Prostate gland (tissue), 2 donors: ENCODE data around the gene CFAP61. TPM values are rescaled to one million over a fixed set of nuclear protein-coding genes. Genes with fewer than 3 reads are reported as not detected.

Experiments used
- DNase-seq: peaks from one replicate; pipeline ENCODE4 v3.0.0-alpha.2; 2019; ENCODE audit warnings: low spot score
- H3K27ac ChIP-seq, 2 donors: fragments of 200-600 bp; sonication (generic); 2 replicates each; pipeline ENCODE4 v1.5.1; 2017 to 2019
- H3K27me3 ChIP-seq: fragments of 200-600 bp; sonication (generic); replicated peaks from 2 replicates; pipeline ENCODE4 v1.5.1; 2019; ENCODE audit not compliant: insufficient read depth
- H3K36me3 ChIP-seq, 2 donors: fragments of 200-600 bp; sonication (generic); 1 replicate in 1 of 2; 2 replicates in 1 of 2; pipeline versions ENCODE4 v1.5.1 to v1.8.1; 2017 to 2019
- H3K4me1 ChIP-seq: fragments of 200-600 bp; sonication (generic); replicated peaks from 2 replicates; pipeline ENCODE4 v1.5.1; 2019
- H3K4me3 ChIP-seq, 2 donors: fragments of 200-600 bp; sonication (generic); 2 replicates each; pipeline ENCODE4 v1.5.1; 2017 to 2019
- H3K9me3 ChIP-seq: fragments of 200-600 bp; sonication (generic); 2 replicates; pipeline ENCODE4 v1.5.1; 2017
- CTCF ChIP-seq, 4 experiments: fragments of 200-600 bp in 2 of 4; fragments of 450-650 bp in 2 of 4; sonication (generic) in 2 of 4; IDR thresholded peaks; 1 replicate in 3 of 4; 2 replicates in 1 of 4; pipeline ENCODE4 v1.5.1; 2016 to 2019; ENCODE audit warnings: antibody characterized with exemption in 4 of 4, mild to moderate bottlenecking in 2 of 4, moderate library complexity in 2 of 4
- POLR2A ChIP-seq: fragments of 450-650 bp; IDR thresholded peaks from one replicate; pipeline ENCODE4 v1.6.1; 2016; ENCODE audit warnings: antibody characterized with exemption, mild to moderate bottlenecking
- POLR2AphosphoS5 ChIP-seq: sonication (generic); formaldehyde crosslinking; IDR thresholded peaks from one replicate; pipeline ENCODE4 v1.6.1; 2017; ENCODE audit warnings: antibody characterized with exemption
- WGBS: methylation state at CpG from one replicate; pipeline ENCODE4 v1.1.5; 2018; 5-methylcytosine and 5-hydroxymethylcytosine counted together
- intact Hi-C: fragments of 100-400 bp; cut with DNase I; formaldehyde crosslinking; loops from one replicate; pipeline ENCODE4 v1.14.2; 2022
- total RNA-seq, 2 donors: library from RNA; depleted of rRNA; stranded (reverse); fragments of >200 nt; gene quantifications; one replicate each; pipeline ENCODE4 v1.1.0, GENCODE V29; 2016

The CFAP61 gene
- total RNA-seq, 2 donors from 2014 or later = 0.14 to 8.1 TPM

GRCh38 chr20:20386192-20386591 lies 333.9 kb downstream of the CFAP61 start:
- Histone ChIP-seq H3K36me3 (no peaks in the 10 kb centered on the region), H3K27ac (no peak overlapping the region), H3K4me3 (no peak overlapping the region), H3K9me3 (no peaks in the 10 kb centered on the region), H3K27me3 (no peaks in the 10 kb centered on the region), H3K4me1 (no peaks in the 10 kb centered on the region)
- no peak for TF ChIP-seq POLR2A
- no peak for DNase-seq
- intact Hi-C loops = no loop called here
- 75% methylated on average over 9 of the region's 9 CpGs for WGBS

GRCh38 chr20:20390393-20390792 lies 338.1 kb downstream of the CFAP61 start:
- no peak for TF ChIP-seq CTCF (IDR thresholded peaks at IDR 0.05)
- no peak for TF ChIP-seq POLR2AphosphoS5
- TF ChIP-seq POLR2A = no peak
- Histone ChIP-seq H3K4me3 (no peak overlapping the region), H3K36me3 (no peaks in the 10 kb centered on the region), H3K27me3 (no peaks in the 10 kb centered on the region), H3K27ac (no peak overlapping the region), H3K9me3 (no peaks in the 10 kb centered on the region), H3K4me1 (no peaks in the 10 kb centered on the region)
- 94% methylated on average over 9 of the region's 9 CpGs for WGBS
- no peak for DNase-seq
- intact Hi-C loops = no loop called here

GRCh38 chr20:20391115-20391514 lies 338.8 kb downstream of the CFAP61 start:
- no peaks in the 10 kb centered on the region for H3K27me3 ChIP-seq
- H3K4me1 ChIP-seq = no peaks in the 10 kb centered on the region
- no peak for TF ChIP-seq POLR2A
- TF ChIP-seq POLR2AphosphoS5 = no peak
- TF ChIP-seq CTCF (IDR thresholded peaks at IDR 0.05) = no peak
- H3K27ac ChIP-seq = no peak overlapping the region
- no peaks in the 10 kb centered on the region for H3K36me3 ChIP-seq
- no peak for DNase-seq
- H3K4me3 ChIP-seq = no peak overlapping the region
- WGBS = 78% methylated on average over 4 of the region's 4 CpGs
- intact Hi-C loops = no loop called here
- H3K9me3 ChIP-seq = no peaks in the 10 kb centered on the region

GRCh38 chr20:20391766-20392165 lies 339.4 kb downstream of the CFAP61 start:
- Histone ChIP-seq H3K9me3 (no peaks in the 10 kb centered on the region), H3K4me3 (no peak overlapping the region), H3K4me1 (no peaks in the 10 kb centered on the region), H3K36me3 (no peaks in the 10 kb centered on the region), H3K27me3 (no peaks in the 10 kb centered on the region), H3K27ac (no peak overlapping the region)
- DNase-seq = no peak
- TF ChIP-seq POLR2A = no peak
- TF ChIP-seq CTCF (IDR thresholded peaks at IDR 0.05) = no peak
- TF ChIP-seq POLR2AphosphoS5 = no peak
- WGBS = 89% methylated on average over 13 of the region's 13 CpGs
- intact Hi-C loops = no loop called here

GRCh38 chr20:20393207-20394120 lies 341.1 kb downstream of the CFAP61 start:
- no peak for TF ChIP-seq CTCF (IDR thresholded peaks at IDR 0.05)
- TF ChIP-seq POLR2A = no peak
- TF ChIP-seq POLR2AphosphoS5 = no peak
- H3K27ac ChIP-seq = no peak overlapping the region
- H3K27me3 ChIP-seq = no peaks in the 10 kb centered on the region
- 80% methylated on average over 20 of the region's 20 CpGs for WGBS
- intact Hi-C loops = no loop called here
- no peaks in the 10 kb centered on the region for H3K4me1 ChIP-seq
- no peaks in the 10 kb centered on the region for H3K9me3 ChIP-seq
- H3K36me3 ChIP-seq = no peaks in the 10 kb centered on the region
- no peak for DNase-seq
- H3K4me3 ChIP-seq = no peak overlapping the region
